ENCODE results near the gene MUCL3.

MUCL3 gene

GRCh38 chr6:30981942-30982772, 41.4 kb downstream of the MUCL3 start:
- DNase-seq (ENCODE audit: low read depth): peak; percentile 59
- TF ChIP-seq CTCF (IDR thresholded peaks at IDR 0.05; ENCODE audit: low read depth, low read length, missing control alignments): peak; percentile 37
- in situ Hi-C loops (cut with HindIII; ENCODE audit: low sequenced_read_pairs): no loop called here
- peak overlapping the region; percentile 3 for H3K4me3 ChIP-seq (ENCODE audit: low read depth, low read length)

- H3K4me3 ChIP-seq (ENCODE audit: low read depth, low read length): no peak within 1 kb of the TSS
- TF ChIP-seq CTCF (IDR thresholded peaks at IDR 0.05; ENCODE audit: low read depth, low read length, missing control alignments): no peak
- DNase-seq (ENCODE audit: low read depth): no peak
- in situ Hi-C loops (cut with HindIII; ENCODE audit: low sequenced_read_pairs): no loop called here
These were observed 42.7 kb downstream of the MUCL3 start, which contains the start of gene MUC21 for GRCh38 chr6:30983439-30983838. Gene MUC21 (plus strand): TSS chr6:30983718. CDS start chr6:30983959, 241 bp downstream.

- in situ Hi-C loops (cut with HindIII; ENCODE audit: low sequenced_read_pairs): no loop called here
- DNase-seq (ENCODE audit: low read depth): no peak
These were observed 44.7 kb downstream of the MUCL3 start for GRCh38 chr6:30985490-30985889.

GRCh38 chr6:30987304-30987703, 46.5 kb downstream of the MUCL3 start:
- no peak overlapping the region for H3K4me3 ChIP-seq (ENCODE audit: low read depth, low read length)
- DNase-seq (ENCODE audit: low read depth): no peak
- no peak for TF ChIP-seq CTCF (IDR thresholded peaks at IDR 0.05; ENCODE audit: low read depth, low read length, missing control alignments)
- in situ Hi-C loops (cut with HindIII; ENCODE audit: low sequenced_read_pairs): no loop called here

More at GRCh38 chr6:30985490-30985889, 44.7 kb downstream of the MUCL3 start:
- H3K4me3 ChIP-seq (ENCODE audit: low read depth, low read length): no peak overlapping the region
- no peak for TF ChIP-seq CTCF (IDR thresholded peaks at IDR 0.05; ENCODE audit: low read depth, low read length, missing control alignments)

- H3K4me3 ChIP-seq (ENCODE audit: low read depth, low read length): no peak overlapping the region
- in situ Hi-C loops (cut with HindIII; ENCODE audit: low sequenced_read_pairs): no loop called here
- TF ChIP-seq CTCF (IDR thresholded peaks at IDR 0.05; ENCODE audit: low read depth, low read length, missing control alignments): no peak
- DNase-seq (ENCODE audit: low read depth): no peak
These were observed 47.5 kb downstream of the MUCL3 start for GRCh38 chr6:30988209-30988825.

GRCh38 chr6:30990422-30991086, 49.8 kb downstream of the MUCL3 start:
- H3K4me3 ChIP-seq (ENCODE audit: low read depth, low read length): no peak overlapping the region
- TF ChIP-seq CTCF (IDR thresholded peaks at IDR 0.05; ENCODE audit: low read depth, low read length, missing control alignments): no peak
- in situ Hi-C loops (cut with HindIII; ENCODE audit: low sequenced_read_pairs): no loop called here
- DNase-seq (ENCODE audit: low read depth): no peak
